Lung (tissue), 12 donors: ENCODE results near the gene IGFL3. TPM values are rescaled to one million over a fixed set of nuclear protein-coding genes. Genes with fewer than 3 reads are reported as not detected.
"Not testable (repeated sequence)": the region's sequence is repeated elsewhere in the genome, so short reads cannot be mapped to it uniquely, and the experiment has no call there.

Experiments used
- ATAC-seq: fragments of 200-7000 bp; cut with Tn5 transposase; one replicate; pipeline ENCODE4 v1.9.1; 2020; ENCODE audit warnings: moderate number of reproducible peaks; ENCODE audit not compliant: insufficient read depth, low FRiP score
- DNase-seq, 3 donors: peaks; one replicate each; pipeline ENCODE4 v3.0.0-alpha.2; 2013 to 2017
- H3K27ac ChIP-seq, 2 donors: one replicate each; pipeline ENCODE4 v1.5.1; 2013; ENCODE audit warnings: mild to moderate bottlenecking in 2 of 2, moderate library complexity in 2 of 2, control low read depth in 1 of 2, inconsistent platforms in 1 of 2, low read depth in 1 of 2, low read length in 1 of 2
- H3K27me3 ChIP-seq, 3 donors: one replicate each; pipeline ENCODE4 v1.5.1; 2013; ENCODE audit warnings: low read length in 2 of 3; ENCODE audit not compliant: control insufficient read depth in 3 of 3, insufficient read depth in 3 of 3
- H3K36me3 ChIP-seq, 4 donors: one replicate each; pipeline ENCODE4 v1.5.1; 2013; ENCODE audit warnings: low read length in 4 of 4, mild to moderate bottlenecking in 1 of 4, moderate library complexity in 1 of 4; ENCODE audit not compliant: control insufficient read depth in 4 of 4, insufficient read depth in 4 of 4
- H3K4me1 ChIP-seq, 5 donors: one replicate each; pipeline ENCODE4 v1.5.1; 2013; ENCODE audit warnings: low read length in 5 of 5, mild to moderate bottlenecking in 2 of 5, moderate library complexity in 1 of 5; ENCODE audit not compliant: control insufficient read depth in 5 of 5, insufficient read depth in 5 of 5
- H3K4me3 ChIP-seq: one replicate; pipeline ENCODE4 v1.5.1; 2013; ENCODE audit warnings: mild to moderate bottlenecking, control low read depth, moderate library complexity
- H3K9ac ChIP-seq, 2 donors: one replicate each; pipeline ENCODE4 v1.5.1; 2013; ENCODE audit warnings: low read length in 2 of 2, control low read depth in 1 of 2; ENCODE audit not compliant: insufficient read depth in 1 of 2
- H3K9me3 ChIP-seq, 4 donors: one replicate each; pipeline ENCODE4 v1.5.1; 2013; ENCODE audit warnings: low read length in 3 of 4, mild to moderate bottlenecking in 1 of 4, moderate library complexity in 1 of 4; ENCODE audit not compliant: control insufficient read depth in 4 of 4, insufficient read depth in 3 of 4
- CTCF ChIP-seq: IDR thresholded peaks from 2 replicates; pipeline ENCODE4 v1.5.1; 2012; ENCODE audit warnings: mild to moderate bottlenecking; ENCODE audit errors: control extremely low read depth, extremely low read depth
- WGBS, 2 donors: extraction: QIAGEN DNeasy Blood & Tissue Kit; methylation state at CpG; one replicate each; pipeline ENCODE4 v1.1.7; 2013; 5-methylcytosine and 5-hydroxymethylcytosine counted together
- polyA plus RNA-seq, 2 donors: library from polyadenylated mRNA; stranded (reverse); fragments of 200-250 nt; gene quantifications; one replicate each; pipeline ENCODE4 v1.2.1, GENCODE V29; 2013
- total RNA-seq, 2 donors: library from RNA; depleted of rRNA in 1 of 2; stranded (reverse); fragments of >200 nt in 1 of 2; gene quantifications; one replicate each; pipeline ENCODE4 v1.2.1, GENCODE V29; 2014 to 2021
- donor health status: control.
- donor health status: control.
- donor health status: Bipolar disorder and iron deficiency.
- donor health status: healthy.
- donor health status: DM: yes; HTN: yes; CAD: no.

The IGFL3 gene
- total and polyA plus RNA-seq, 4 donors, result not detected

GRCh38 chr19:46107371-46107770, 17.1 kb downstream of the IGFL3 start:
- no peaks in the 10 kb centered on the region for H3K36me3 ChIP-seq
- no peaks in the 10 kb centered on the region for H3K4me1 ChIP-seq
- no peak overlapping the region for H3K9ac ChIP-seq
- ATAC-seq (no peak), DNase-seq (no peak)
- TF ChIP-seq CTCF, result no peak
- no peaks in the 10 kb centered on the region for H3K9me3 ChIP-seq
- 72 to 74% methylated on average over 6 of the region's 6 CpGs for WGBS, 2 donors
- H3K4me3 ChIP-seq, result no peak overlapping the region
- H3K27me3 ChIP-seq, result no peaks in the 10 kb centered on the region
- H3K27ac ChIP-seq, result no peak overlapping the region

- H3K27ac ChIP-seq, H3K4me1 ChIP-seq, H3K9me3 ChIP-seq, DNase-seq, H3K9ac ChIP-seq, ATAC-seq, H3K4me3 ChIP-seq, H3K27me3 ChIP-seq, H3K36me3 ChIP-seq: not testable (repeated sequence)
- 83 to 84% methylated on average over 7 of the region's 7 CpGs for WGBS, 2 donors
These were observed 22.2 kb downstream of the IGFL3 start for GRCh38 chr19:46102333-46102732.

- TF ChIP-seq CTCF, result no peak
- H3K4me1 ChIP-seq, result no peaks in the 10 kb centered on the region
- H3K27ac ChIP-seq, result no peak overlapping the region
- no peak for ATAC-seq
- 53 to 67% methylated on average over 6 of the region's 6 CpGs for WGBS, 2 donors
- H3K9ac ChIP-seq, result no peak overlapping the region
- DNase-seq, result no peak
- peaks cover 0 to 3% (median 0%) of the 10 kb centered on the region in 3 donors for H3K27me3 ChIP-seq
- no peak overlapping the region for H3K4me3 ChIP-seq
- peaks cover 0 to 6% (median 3%) of the 10 kb centered on the region in 4 donors for H3K9me3 ChIP-seq
- H3K36me3 ChIP-seq, result no peaks in the 10 kb centered on the region
These were observed 23.2 kb downstream of the IGFL3 start for GRCh38 chr19:46101293-46101692.

GRCh38 chr19:46100344-46100743, 24.1 kb downstream of the IGFL3 start:
- Histone ChIP-seq H3K27ac (no peak overlapping the region), H3K27me3 (peaks cover 0 to 3% (median 0%) of the 10 kb centered on the region in 3 donors), H3K9me3 (peaks cover 0 to 6% (median 3%) of the 10 kb centered on the region in 4 donors), H3K36me3 (no peaks in the 10 kb centered on the region), H3K9ac (no peak overlapping the region), H3K4me3 (no peak overlapping the region), H3K4me1 (no peaks in the 10 kb centered on the region)
- 72 to 88% methylated on average over 1 of the region's 1 CpG for WGBS, 2 donors
- ATAC-seq, result no peak
- TF ChIP-seq CTCF, result no peak
- no peak for DNase-seq
